G401 (cell line): ENCODE measurements around the gene CACNA1E. TPM values are rescaled to one million over a fixed set of nuclear protein-coding genes. Genes with fewer than 3 reads are reported as not detected.
A peak's percentile ranks its signal among the peaks of the same experiment; 100 is the strongest.

ENCODE experiments used
- DNase-seq: peaks from one replicate; pipeline ENCODE4 v3.0.0-alpha.2; 2015; ENCODE audit warnings: low spot score
- in situ Hi-C: cut with HindIII; loops from 2 replicates; pipeline ENCODE4 v1.10.0; 2016; ENCODE audit warnings: low sequenced_read_pairs, mixed read lengths
- total RNA-seq: library from RNA; depleted of rRNA; stranded (reverse); fragments of >200 nt; shearing (Covaris generic); gene quantifications from 2 replicates; pipeline ENCODE4 v1.2.3, GENCODE V29; 2014

The CACNA1E gene
- total RNA-seq, 1 experiment from 2014 or later, result not detected

GRCh38 chr1:181608948-181609347 lies 125.6 kb downstream of the CACNA1E start:
- in situ Hi-C loops, result no loop called here
- DNase-seq, result no peak

- no peak for DNase-seq
- in situ Hi-C loops, result no loop called here
Measured at GRCh38 chr1:181612100-181612499, 128.8 kb downstream of the CACNA1E start.

GRCh38 chr1:181618559-181618958 lies 135.2 kb downstream of the CACNA1E start:
- no peak for DNase-seq
- in situ Hi-C loops, result no loop called here

- DNase-seq, result no peak
- in situ Hi-C loops, result no loop called here
Measured at GRCh38 chr1:181620183-181620582, 136.9 kb downstream of the CACNA1E start.

GRCh38 chr1:181623850-181624249 lies 140.5 kb downstream of the CACNA1E start:
- in situ Hi-C loops, result no loop called here
- DNase-seq, result no peak

- in situ Hi-C loops, result no loop called here
- DNase-seq, result no peak
Measured at GRCh38 chr1:181626279-181626938, 143.1 kb downstream of the CACNA1E start.

GRCh38 chr1:181630398-181630797 lies 147.1 kb downstream of the CACNA1E start:
- in situ Hi-C loops, result no loop called here
- DNase-seq, result no peak

GRCh38 chr1:181630838-181631237 lies 147.5 kb downstream of the CACNA1E start:
- in situ Hi-C loops, result no loop called here
- peak; percentile 21 for DNase-seq

- no peak for DNase-seq
- in situ Hi-C loops, result no loop called here
Measured at GRCh38 chr1:181632492-181632891, 149.2 kb downstream of the CACNA1E start.

GRCh38 chr1:181632960-181633359 lies 149.6 kb downstream of the CACNA1E start:
- DNase-seq, result no peak
- in situ Hi-C loops, result no loop called here

- DNase-seq, result no peak
- in situ Hi-C loops, result no loop called here
Measured at GRCh38 chr1:181635110-181635509, 151.8 kb downstream of the CACNA1E start.

GRCh38 chr1:181637998-181638397 lies 154.7 kb downstream of the CACNA1E start:
- in situ Hi-C loops, result no loop called here
- DNase-seq, result no peak

- DNase-seq, result no peak
- in situ Hi-C loops, result no loop called here
Measured at GRCh38 chr1:181640956-181641355, 157.6 kb downstream of the CACNA1E start.

GRCh38 chr1:181643631-181644030 lies 160.3 kb downstream of the CACNA1E start:
- DNase-seq, result no peak
- in situ Hi-C loops, result no loop called here

GRCh38 chr1:181645171-181645570 lies 161.9 kb downstream of the CACNA1E start:
- in situ Hi-C loops, result no loop called here
- no peak for DNase-seq

GRCh38 chr1:181646710-181647109 lies 163.4 kb downstream of the CACNA1E start:
- no peak for DNase-seq
- in situ Hi-C loops, result no loop called here

- DNase-seq, result no peak
- in situ Hi-C loops, result no loop called here
Measured at GRCh38 chr1:181647314-181648035, 164.2 kb downstream of the CACNA1E start.

- in situ Hi-C loops, result no loop called here
Measured at GRCh38 chr1:181651276-181651675, 168.0 kb downstream of the CACNA1E start.

GRCh38 chr1:181655756-181656155 lies 172.4 kb downstream of the CACNA1E start:
- in situ Hi-C loops, result no loop called here
- no peak for DNase-seq

More at GRCh38 chr1:181651276-181651675, 168.0 kb downstream of the CACNA1E start:
- no peak for DNase-seq

- in situ Hi-C loops, result no loop called here
- DNase-seq, result no peak
Measured at GRCh38 chr1:181656491-181656890, 173.2 kb downstream of the CACNA1E start.

GRCh38 chr1:181658581-181658980 lies 175.3 kb downstream of the CACNA1E start:
- in situ Hi-C loops, result no loop called here
- DNase-seq, result no peak
